HG03159 (cell line): ENCODE measurements around the gene CUBN.

Source experiments
- ATAC-seq: cut with Tn5 transposase; IDR thresholded peaks from one replicate; pipeline ENCODE4 v1.9.1; 2021; ENCODE audit warnings: mild to moderate bottlenecking, moderate library complexity; ENCODE audit not compliant: unreplicated experiment

CUBN gene

GRCh38 chr10:16995867-16996529, 133.6 kb downstream of the CUBN start:
- no peak for ATAC-seq

- no peak for ATAC-seq
Observed at GRCh38 chr10:16993186-16993585, 136.4 kb downstream of the CUBN start.

GRCh38 chr10:16992611-16993119, 136.9 kb downstream of the CUBN start:
- ATAC-seq = no peak

GRCh38 chr10:16991011-16991410, 138.6 kb downstream of the CUBN start:
- no peak for ATAC-seq

- ATAC-seq = no peak
Observed at GRCh38 chr10:16989826-16990293, 139.8 kb downstream of the CUBN start.

GRCh38 chr10:16988900-16989299, 140.7 kb downstream of the CUBN start:
- no peak for ATAC-seq

- ATAC-seq = no peak
Observed at GRCh38 chr10:16987976-16988610, 141.5 kb downstream of the CUBN start.

GRCh38 chr10:16987206-16987621, 142.4 kb downstream of the CUBN start:
- ATAC-seq = no peak

- ATAC-seq = no peak
Observed at GRCh38 chr10:16986406-16987205, 143.0 kb downstream of the CUBN start.

GRCh38 chr10:16986082-16986405, 143.6 kb downstream of the CUBN start:
- ATAC-seq = no peak

- no peak for ATAC-seq
Observed at GRCh38 chr10:16984242-16984641, 145.4 kb downstream of the CUBN start.

- ATAC-seq = no peak
Observed at GRCh38 chr10:16976803-16977202, 152.8 kb downstream of the CUBN start.

GRCh38 chr10:16975188-16975587, 154.4 kb downstream of the CUBN start:
- no peak for ATAC-seq

- ATAC-seq = no peak
Observed at GRCh38 chr10:16968416-16969041, 161.1 kb downstream of the CUBN start.

GRCh38 chr10:16967866-16968415, 161.7 kb downstream of the CUBN start:
- no peak for ATAC-seq

- no peak for ATAC-seq
Observed at GRCh38 chr10:16966991-16967865, 162.4 kb downstream of the CUBN start.

GRCh38 chr10:16965740-16966447, 163.7 kb downstream of the CUBN start:
- ATAC-seq = no peak

GRCh38 chr10:16965344-16965616, 164.3 kb downstream of the CUBN start:
- ATAC-seq = no peak

- no peak for ATAC-seq
Observed at GRCh38 chr10:16964576-16965343, 164.9 kb downstream of the CUBN start.
